NCI-H226 (cell line): ENCODE measurements around the gene KCNK16.

Experiments
- DNase-seq: peaks from one replicate; pipeline ENCODE4 v3.0.0-alpha.2; 2015

The KCNK16 gene

DNA sequence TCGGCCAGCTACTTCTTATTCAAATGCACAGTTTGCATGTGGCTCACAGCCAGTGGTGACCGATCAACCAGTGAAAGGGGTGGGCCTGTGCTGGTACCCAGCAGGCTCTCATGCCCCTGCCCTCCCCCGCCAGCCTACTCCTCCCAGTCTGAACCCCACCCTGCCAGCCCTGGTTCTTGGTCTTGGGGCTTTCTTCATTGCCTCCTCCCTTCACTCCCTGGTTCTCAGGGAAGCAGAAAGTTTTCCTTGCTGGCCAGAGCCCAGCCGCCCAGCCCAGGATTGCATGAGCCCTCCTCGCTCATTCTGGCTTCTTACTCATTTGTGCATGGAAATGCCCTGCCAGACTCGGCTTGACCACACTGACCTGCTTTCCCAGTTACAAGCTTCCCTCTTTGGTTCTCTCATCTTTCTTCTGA lies 49.1 kb downstream of the KCNK16 start:
- no peak for DNase-seq

DNA sequence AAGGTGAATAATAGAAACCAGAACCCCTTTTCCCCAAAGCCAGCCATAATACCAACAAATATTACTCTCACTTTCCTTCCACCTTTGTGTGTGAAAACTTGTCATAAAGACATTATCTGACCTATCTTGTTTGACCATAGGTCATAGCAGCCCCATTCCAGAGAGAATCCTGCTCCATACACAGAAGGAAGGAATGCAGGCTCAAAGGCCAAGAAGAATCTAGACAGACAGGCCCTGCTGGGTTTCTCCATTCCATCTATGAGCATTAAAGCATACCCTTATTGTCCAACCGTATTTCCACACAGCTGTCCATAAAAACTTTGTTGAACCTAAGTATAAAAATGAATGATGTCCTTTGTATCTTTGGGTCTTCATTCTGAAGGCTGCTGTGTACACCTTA lies 52.5 kb downstream of the KCNK16 start:
- DNase-seq, result no peak

DNA sequence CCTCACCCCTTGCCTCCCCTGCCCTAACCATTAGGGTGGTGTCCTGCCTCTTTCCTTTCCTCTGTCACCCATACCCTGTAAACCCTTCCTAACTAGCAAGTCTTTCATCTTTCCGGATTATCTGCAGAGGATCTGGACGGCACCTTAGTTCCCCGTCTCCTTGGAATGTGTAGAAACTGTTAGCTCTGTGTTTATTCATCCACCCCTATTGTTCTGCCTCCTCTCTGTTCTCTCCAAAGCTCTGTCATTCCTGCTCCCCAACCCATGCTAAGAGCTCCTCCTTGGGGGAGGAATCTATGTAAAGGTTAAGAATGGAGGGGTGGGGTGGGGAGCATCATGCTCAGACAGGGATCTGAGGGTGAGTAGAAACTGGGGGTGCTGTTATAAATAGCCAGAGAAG lies 53.8 kb downstream of the KCNK16 start:
- DNase-seq, result no peak

GRCh38 chr6:39268171-39268570 lies 54.3 kb downstream of the KCNK16 start:
- no peak for DNase-seq

DNA sequence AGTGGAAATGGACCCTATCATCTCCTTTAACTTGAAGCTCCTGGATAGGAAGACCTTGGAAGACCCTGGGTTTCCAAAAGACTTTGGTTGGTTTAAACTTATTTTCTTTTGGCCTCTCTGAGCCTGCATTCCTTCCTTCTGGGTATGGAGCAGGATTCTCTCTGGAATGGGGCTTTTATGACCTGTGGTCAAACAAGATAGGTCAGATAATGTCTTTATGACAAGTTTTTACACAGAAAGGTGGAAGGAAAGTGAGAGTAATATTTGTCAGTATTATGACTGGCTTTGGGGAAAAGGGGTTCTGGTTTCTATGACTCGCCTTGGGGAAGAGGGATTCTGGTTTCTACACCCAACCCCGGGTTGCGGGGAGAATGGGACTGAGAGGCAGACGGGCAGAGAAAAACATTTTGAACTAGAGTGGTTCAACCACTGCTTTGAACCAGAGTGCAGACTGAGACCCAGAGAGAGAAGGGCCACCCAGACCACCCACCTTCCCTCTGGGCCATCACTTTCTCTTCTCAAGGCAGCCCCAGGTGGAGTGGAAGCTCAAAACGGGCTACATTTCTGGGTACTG lies 55.6 kb downstream of the KCNK16 start:
- no peak for DNase-seq

GRCh38 chr6:39266375-39266774 lies 56.1 kb downstream of the KCNK16 start:
- no peak for DNase-seq
